HG03103 (cell line): ENCODE measurements around the gene GDF15.
"Not testable (repeated sequence)": the region's sequence is repeated elsewhere in the genome, so short reads cannot be mapped to it uniquely, and the experiment has no call there.

Source experiments
- ATAC-seq: cut with Tn5 transposase; IDR thresholded peaks from one replicate; pipeline ENCODE4 v1.9.1; 2021; ENCODE audit warnings: low read depth; ENCODE audit not compliant: unreplicated experiment

Gene GDF15

DNA sequence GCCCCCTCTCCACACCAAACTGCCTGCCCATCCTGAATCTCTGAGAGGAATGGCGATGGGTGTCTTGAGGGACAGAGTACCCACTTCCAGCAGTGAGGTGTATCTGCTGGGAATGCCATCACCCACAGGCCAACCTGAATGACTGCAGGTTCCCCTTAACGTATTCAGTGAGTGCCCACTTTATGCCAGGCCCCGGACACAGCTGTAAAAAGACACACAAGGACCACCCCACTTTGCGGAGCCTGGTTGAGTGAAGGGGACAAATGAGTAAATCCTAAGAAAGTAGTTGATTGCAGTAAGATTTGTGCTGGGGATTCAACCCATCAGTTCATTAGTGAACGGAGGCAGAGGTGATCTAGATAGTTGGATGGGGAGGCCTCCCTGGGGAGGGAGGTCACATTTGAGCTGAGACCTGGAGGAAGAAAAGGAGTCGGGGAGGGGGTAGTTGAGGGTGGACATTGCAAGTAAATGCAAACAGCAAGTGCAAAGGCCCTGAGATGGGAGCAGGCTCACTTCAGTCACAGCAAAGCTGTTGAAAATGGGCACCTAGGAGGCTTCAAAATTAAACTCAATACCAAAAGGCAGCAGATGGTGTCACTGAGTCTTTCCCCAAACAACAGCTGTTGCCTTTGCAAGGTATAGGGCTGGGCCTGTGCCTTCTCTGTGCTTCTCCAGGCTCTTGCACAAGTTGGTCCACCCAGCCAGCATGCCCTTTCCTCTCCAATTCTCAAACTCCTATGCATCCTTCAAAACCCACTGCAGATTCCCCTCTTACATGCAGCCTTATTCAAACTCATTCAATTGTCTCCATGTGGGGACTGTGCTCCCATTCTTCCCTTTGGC, 4.3 kb downstream of the GDF15 start:
- ATAC-seq, result no peak

DNA sequence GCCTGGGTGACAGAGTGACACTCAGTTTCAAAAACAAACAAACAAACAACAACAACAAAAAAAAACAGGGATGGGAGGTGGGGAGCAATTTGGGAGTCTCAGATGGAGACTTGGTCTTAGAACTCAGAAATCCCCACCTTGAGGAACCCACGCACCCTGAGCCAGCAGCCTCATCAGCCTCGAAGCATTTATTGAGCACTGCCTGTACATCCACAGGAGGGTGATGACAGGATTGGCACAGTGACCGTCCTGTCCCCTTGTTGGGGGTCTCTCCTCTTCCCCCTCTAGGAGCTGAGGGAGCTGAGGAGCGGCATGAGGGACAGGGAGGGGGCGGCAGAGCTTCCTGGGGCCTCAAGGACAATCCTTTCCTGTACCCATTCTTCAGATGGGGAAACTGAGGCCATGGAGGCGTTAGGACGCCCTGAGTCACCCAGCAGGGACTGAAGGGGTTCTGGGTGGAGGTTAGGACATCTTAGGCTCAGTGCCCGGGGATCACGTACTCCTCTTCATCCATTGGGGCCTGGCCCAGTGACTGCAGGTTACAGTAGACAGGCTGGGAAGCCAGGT, 5.6 kb downstream of the GDF15 start:
- ATAC-seq, result no peak

DNA sequence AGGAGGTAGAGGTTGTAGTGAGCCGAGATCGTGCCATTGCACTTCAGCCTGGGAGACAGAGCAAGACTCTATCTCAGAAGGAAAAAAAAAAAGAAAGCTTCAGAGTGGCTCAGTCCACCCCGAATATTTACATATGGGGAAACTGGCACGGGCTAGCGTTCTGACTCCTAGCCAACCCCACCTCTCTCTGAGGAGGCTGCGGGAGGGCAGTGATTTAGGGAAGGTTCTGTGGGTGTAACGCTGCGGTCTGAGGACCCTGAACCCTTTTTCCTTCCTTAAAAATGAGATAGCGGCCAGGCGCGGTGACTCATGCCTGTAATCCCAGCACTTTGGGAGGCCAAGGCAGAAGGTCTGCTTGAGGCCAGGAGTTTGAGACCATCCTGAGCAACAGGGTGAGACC, 6.5 kb downstream of the GDF15 start:
- no peak for ATAC-seq

DNA sequence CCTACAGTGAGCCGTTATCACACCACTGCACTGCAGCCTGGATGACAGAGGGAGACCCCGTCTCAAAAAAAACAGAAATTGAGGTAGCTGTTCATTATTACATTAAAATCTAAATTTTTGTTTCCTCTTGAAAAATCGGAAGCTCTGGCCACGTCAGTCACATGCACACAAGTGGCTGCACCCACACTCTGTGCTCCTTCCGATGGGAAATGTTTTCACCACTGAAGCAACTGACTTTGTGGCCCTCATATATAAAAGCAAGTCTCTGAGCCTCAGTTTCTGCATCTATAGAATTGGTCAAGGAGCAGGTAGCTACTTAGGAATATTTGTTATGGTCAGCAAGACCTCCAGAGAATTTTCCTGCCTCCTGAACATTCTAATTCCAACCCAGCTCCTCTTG, 7.0 kb downstream of the GDF15 start:
- ATAC-seq, result no peak

DNA sequence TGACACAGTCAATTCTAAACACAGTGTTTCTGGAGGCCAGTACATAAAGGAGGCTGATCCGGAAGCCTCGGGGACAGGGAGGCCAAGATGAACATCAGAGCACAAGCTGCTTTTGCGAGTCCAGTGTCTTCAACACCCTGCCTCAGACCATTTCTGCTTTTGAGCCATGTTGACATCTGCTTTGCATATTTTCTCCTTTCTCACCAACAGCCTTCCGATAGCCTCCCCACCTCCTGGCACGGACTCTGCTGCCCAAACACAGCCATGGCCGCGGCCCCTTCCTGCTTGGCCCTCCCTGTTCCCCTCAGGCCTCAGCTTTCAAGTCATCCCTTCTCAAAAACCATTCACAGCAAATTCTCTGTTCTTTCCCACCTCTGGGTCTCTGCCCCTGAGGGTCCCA, 7.9 kb downstream of the GDF15 start:
- ATAC-seq, result no peak

DNA sequence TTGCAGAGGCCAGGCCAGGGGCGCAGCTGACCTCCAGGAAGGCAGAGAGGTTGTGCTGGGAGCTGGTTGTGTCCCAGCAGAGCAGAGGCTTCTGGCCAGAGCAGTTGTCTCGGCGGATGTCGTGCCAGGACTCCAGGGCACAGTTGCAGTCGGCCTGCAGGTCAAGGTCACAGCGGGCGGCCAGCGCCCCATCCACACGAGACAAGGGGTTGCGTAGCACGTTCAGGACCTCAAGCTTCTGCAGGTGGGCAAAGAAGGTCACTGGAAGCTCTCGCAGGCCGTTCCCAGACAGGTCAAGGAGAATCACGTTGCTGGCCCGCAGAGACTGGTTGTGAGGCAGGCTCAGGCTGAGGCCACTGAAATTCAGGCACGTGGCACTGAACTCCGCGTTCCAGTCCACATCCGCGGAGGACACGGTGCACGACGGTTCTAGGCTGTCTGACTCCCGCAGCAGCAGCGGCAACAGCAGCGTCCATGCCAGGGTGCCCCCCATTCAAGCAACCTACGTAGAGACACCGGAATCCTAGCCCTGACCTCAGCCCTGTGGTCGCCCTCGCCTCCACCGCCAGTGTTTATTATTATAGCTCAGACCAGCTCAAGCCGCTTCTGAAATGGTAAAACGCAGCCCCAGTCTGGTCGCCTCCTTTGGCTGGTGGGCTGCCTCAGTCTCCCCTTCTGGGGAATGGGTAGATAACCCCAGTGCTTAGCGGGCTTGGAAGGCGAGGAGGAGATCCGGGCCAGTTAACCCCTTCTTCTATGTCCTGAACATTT, 10.7 kb downstream of the GDF15 start:
- no peak for ATAC-seq

DNA sequence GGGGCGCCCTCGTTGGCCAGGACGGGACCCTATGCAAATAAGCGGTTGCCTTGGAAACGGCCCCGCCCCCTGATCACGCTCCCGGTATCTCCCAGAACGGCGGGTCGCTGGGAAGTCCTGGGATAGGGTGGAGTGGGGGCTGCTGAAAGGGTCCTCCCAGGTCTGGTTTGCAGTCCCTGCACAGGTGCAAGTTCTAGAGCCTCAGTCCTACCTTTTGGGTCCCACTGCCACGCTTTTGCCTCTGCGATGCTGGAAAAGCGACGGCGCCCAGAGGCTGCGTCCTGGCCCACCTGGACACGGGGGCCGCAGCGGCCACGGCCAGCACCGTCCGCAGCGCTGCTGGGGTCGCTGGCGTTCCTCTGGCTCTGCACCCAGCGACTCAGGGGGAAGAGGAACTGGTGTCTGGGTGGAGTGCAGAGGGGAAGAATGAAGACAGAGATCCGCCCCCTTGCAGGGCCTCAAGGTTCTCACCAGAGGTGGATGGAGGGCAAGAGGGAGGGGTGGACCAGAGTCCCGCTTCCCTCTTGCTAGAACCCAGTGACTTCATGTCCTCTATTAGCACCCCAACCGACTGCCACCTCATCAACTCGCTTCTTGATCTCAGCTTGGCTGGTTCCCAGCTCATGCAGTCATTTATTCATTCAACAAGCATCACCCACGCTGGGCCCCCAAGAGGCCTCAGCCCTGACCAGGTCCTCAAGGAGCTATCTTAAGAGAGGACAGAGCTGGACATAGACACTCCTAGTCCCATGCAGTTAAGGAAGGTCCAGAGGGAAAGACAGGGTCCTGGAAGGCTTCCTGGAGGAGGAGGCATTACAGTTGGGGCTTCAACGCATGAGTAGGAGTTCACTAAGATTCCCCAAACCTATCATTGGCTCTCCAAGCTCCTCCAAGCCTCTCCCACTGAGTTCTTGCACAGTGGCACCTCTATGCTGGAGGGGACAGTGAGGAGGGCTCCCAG, 11.6 kb downstream of the GDF15 start, which contains the start of gene LRRC25:
TSS of gene LRRC25 (minus strand) at position 381 of the 961 bp plus-strand sequence. CDS start 659 bp downstream, outside the sequence.
- no peak for ATAC-seq

DNA sequence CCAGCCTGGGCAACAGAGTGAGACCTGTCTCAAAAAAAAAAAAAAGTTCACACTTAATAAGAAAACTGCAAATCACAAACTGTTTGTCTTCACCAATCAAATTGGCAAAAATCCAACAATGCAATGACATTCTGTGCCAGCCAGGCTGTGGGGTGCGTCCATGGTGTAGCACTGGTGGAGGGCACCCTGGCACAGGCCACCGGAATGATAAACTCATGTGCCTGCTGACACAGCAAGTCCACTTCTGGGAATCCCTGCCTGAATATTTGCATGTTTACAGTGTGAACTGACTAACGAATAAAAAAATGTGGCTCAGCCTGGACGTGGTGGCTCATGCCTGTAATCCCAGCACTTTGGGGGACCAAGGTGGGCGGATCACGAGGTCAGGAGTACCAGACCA, 13.1 kb downstream of the GDF15 start:
- no peak for ATAC-seq

DNA sequence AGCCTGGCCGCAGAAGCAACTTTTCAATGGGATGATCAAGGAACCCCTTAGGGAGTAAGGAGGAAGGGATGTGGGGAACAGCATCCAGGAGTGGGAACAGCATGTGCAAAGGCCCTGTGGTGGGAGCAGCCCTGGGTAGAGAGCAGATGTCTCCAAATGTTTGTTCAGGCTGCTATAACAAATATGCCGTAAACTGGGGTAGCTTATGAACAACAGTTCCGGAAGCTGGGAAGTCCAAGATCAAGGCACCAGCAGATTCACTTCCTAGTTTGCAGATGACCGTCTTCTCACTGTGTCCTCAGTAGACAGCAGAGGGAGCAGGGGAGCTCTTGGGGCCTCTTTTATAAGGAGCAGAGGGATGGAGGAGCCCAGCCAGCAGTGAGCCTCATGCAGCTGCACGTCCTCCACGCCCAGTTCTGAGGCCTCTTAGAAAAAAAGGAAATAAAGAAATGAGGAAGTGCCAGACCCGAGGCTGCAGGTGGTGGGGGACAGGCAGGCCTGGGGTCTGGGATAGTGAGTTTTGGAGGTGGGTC, 15.7 kb downstream of the GDF15 start:
- ATAC-seq, result no peak

DNA sequence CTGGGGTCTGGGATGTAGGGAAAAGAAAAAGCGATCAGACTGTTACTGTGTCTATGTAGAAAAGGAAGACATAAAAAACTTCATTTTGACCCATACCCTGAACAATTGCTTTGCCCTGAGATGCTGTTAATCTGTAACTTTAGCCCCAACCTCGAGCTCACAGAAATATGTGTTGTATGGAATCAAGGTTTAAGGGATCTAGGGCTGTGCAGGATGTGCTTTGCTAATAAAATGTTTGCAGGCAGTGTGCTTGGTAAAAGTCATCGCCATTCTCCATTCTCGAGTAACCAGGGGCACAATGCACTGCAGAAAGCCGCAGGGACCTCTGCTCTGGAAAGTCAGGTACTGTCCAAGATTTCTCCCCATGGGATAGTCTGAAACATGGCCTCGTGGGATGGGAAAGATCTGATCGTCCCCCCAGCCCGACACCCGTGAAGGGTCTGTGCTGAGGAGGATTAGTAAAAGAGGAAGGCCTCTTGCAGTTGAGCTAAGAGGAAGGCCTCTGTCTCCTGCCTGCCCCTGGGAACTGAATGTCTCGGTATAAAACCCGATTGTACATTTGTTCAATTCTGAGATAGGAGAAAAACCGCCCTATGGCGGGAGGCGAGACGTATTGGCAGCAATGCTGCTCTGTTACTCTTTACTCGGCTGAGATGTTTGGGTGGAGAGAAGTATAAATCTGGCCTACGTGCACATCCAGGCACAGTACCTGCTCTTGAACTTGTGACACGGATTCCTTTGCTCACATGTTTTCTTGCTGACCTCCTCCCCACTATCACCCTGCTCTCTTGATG, 16.7 kb downstream of the GDF15 start:
- ATAC-seq, result not testable (repeated sequence)

DNA sequence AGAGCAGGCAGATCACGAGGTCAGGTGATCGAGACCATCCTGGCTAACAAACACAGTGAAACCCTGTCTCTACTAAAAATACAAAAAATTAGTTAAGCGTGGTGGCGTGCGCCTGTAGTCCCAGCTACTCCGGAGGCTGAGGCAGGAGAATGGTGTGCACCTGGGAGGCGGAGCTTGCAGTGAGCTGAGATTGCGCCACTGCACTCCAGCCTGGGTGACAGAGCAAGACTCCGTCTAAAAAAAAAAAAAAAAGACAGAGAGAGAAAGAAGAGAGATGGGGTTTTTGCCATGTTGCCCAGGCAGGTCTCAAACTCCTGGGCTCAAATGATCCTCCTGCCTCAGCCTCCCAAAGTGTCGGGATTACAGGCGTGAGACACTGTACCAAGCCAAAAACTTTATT, 19.8 kb downstream of the GDF15 start:
- ATAC-seq, result not testable (repeated sequence)

DNA sequence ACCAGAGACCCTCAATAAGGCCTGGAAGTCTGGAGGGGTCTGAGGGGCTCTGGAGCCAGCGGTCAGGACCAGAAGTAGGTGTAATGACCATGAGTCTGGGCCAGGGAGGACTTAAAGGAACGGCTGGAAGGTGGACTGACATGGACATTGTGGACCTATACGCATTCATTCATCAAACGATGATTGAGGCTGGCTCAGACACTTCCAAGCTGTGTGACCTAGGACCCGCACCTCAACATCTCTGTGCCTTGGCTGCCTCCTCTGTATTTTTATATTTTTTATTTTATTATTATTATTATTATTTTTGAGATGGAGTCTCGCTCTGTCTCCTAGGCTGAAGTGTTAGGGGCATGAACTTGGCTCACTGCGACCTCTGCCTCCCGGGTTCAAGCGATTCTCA, 20.8 kb downstream of the GDF15 start:
- ATAC-seq, result no peak

DNA sequence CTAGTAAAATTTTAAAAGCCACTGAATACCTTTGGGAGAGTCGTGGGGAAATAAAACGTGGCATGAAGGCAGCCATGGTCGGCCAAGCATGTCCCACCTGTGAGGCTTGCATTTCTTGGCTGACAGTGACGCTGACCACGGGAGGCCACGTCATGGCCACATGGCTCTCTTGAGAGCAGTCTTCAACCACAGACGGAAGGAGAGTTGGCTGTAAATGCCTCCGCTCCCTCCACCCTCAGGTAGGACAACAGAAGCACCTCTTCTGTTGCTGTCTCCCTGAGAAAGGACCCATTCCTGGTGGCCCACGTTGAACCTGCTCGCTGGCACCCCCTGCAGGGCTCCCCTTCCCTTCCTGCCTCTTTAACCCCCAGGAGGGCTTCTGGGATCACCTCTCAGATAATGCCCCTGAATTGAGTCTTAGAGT, 22.1 kb downstream of the GDF15 start:
- no peak for ATAC-seq

DNA sequence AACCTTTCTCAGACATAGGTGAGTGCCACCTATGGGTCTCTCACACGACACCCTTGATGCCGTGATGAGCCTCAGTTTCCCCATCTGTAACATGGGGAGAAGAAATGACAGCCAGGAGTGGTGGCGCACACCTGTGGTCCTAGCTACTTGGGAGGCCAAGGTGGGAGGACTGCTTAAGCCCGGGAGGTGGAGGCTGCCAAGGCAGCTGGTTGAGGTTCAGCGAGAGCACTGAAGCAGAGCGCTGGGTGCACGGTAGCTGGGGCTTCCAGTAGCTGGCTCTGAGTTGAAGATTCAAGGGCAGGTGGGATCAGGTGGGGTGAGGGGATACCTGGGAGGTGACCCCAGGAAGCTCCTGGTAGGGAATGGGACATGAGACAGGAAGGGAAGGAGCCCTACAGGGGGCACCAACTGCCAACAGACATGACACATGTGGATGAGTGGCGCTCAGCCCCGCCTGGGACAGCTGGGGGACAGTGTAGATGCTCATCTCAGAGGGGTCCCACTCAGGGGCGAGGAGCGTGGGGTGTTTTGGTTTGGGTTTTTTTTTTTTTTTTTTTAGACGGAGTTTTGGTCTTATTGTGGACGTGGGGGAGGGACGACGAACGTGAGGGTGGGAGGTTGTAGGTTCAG, 26.8 kb downstream of the GDF15 start:
- no peak for ATAC-seq

DNA sequence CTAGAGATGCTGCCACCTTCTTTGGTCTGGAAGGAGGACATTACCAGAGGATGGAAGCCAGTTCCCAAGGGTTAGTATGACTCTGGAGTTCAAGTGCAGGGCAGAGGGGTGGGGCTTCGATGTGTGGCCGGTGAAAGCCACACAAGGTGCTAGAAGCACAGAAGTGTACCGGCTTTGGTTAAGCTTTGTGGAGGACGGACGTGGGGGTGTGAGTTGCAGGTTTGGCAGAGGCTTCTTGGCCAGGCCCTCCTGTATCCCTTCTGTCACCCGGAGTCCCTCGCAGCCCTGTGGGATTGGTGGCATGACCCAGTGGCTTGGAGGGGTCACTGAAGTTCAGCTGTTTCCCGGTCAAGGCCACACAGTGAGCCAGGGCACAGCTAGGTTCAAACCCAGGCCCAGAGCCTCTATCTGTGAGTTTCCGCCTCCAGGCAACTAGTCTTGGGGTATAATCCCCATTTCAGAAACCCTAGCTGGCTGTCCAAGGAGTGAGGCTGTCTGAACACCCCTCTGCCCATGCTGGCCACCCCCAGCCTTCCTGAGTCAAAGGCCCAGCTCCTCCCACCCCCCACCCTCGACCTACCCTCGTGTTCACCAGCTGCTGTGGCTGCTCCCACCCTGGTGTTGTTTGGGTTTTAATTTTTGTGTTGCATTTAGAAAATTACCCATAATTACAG, 28.7 kb downstream of the GDF15 start:
- ATAC-seq, result no peak

DNA sequence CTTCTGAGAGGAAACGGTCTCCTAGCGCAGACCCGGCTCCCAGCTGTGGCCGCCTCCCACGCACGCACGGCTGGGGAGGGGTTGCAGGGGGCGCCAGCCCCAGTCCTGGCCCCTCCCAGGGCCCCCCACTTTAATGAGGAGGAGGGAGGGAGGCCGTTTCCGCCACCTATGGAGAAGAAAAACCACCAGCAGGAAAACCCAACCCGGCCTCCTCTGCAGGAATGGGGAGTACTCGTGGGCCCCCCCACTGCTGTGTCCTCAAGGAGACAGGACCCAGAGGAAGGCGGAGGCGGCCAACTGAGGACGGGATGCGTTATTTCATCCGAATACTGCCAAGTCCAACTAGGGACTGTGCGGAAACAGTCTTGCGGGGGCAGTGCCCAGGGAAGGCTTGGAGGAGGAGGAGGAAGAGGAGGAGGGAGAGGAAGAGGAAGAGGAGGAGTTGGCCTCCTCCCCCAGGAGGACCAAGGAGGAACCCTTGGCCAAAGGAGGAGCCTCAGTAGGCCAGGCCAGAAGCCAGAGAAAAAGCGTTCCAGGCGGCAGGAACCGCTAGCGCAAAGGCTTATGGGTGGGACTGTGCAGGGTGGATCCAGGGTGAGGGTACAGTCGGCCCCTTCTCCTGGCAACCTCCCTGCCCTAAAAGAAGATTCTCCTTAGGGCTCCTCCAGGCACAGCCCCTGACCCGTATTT, 29.4 kb downstream of the GDF15 start:
- no peak for ATAC-seq

DNA sequence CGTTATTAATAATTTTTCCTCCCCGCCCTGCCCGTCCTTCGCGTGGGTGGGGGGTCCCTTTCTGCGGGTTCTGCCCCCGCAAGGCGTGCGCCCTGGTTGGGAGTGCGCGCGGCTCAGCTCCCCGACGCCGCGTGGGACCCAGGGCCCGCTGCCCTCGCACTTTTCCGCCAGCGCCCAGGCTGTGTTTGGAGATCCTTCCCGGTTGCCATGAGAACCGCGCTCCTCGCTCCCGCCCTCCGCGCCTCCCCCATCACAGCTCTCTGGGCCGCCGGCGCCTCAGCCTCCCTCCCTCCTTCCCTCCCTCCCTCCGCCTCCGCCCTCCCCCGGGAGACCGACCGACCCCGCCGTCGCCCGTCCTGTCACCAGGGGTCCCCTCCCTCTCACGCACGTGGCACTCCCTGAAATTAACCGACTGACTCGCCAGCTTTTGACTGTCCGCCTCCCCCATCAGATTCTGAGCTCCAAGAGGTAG, 30.9 kb downstream of the GDF15 start:
- no peak for ATAC-seq
